HFFc6 (cell line): Measurements from ENCODE around the gene CDK15. TPM values are rescaled to one million over a fixed set of nuclear protein-coding genes. Genes with fewer than 3 reads are reported as not detected.
A peak's percentile ranks its signal among the peaks of the same experiment; 100 is the strongest.
"Not testable (repeated sequence)": the region's sequence is repeated elsewhere in the genome, so short reads cannot be mapped to it uniquely, and the experiment has no call there.

ENCODE experiments used
- DNase-seq: peaks from one replicate; pipeline ENCODE4 v3.0.0-alpha.2; 2018
- H3K27ac Mint-ChIP-seq: 2 replicates; pipeline ENCODE4 v1.8.0; 2020; ENCODE audit warnings: mild to moderate bottlenecking, mixed read lengths
- H3K27me3 Mint-ChIP-seq: 2 replicates; pipeline ENCODE4 v1.8.0; 2021; ENCODE audit warnings: mild to moderate bottlenecking, moderate library complexity, mixed read lengths; ENCODE audit not compliant: insufficient read depth
- H3K36me3 Mint-ChIP-seq: 2 replicates; pipeline ENCODE4 v1.8.0; 2021; ENCODE audit warnings: low read depth, mixed read lengths
- H3K4me1 Mint-ChIP-seq: 2 replicates; pipeline ENCODE4 v1.8.0; 2020; ENCODE audit warnings: low read depth, mixed read lengths
- H3K4me3 Mint-ChIP-seq: 2 replicates; pipeline ENCODE4 v1.8.0; 2020; ENCODE audit warnings: mild to moderate bottlenecking, moderate library complexity, mixed read lengths
- H3K9me3 Mint-ChIP-seq: 2 replicates; pipeline ENCODE4 v1.8.0; 2020; ENCODE audit warnings: mild to moderate bottlenecking, mixed read lengths
- total RNA-seq, 6 experiments: library from RNA; stranded (reverse); fragmentation: NEBNext Ultra II Directional; extraction: Animal tissue kit (Norgen Biotek cat#: 25700); gene quantifications; 2 replicates in 1 of 6; 3 replicates in 5 of 6; pipeline ENCODE4 v1.2.3, GENCODE V29; 2021
- TF ChIP-seq, protein P1 (sequence below): fragments of 200-600 bp; sonication (generic); IDR thresholded peaks from 2 replicates; pipeline ENCODE4 v1.5.0; 2021; ENCODE audit warnings: antibody characterized with exemption, mild to moderate bottlenecking

Gene CDK15
- total RNA-seq, 6 experiments from 2014 or later = 21.7 to 59.8 (median 49.4) TPM

GRCh38 chr2:201807452-201807999 lies 1.2 kb downstream of the CDK15 start:
- TF ChIP-seq, protein P1, sequence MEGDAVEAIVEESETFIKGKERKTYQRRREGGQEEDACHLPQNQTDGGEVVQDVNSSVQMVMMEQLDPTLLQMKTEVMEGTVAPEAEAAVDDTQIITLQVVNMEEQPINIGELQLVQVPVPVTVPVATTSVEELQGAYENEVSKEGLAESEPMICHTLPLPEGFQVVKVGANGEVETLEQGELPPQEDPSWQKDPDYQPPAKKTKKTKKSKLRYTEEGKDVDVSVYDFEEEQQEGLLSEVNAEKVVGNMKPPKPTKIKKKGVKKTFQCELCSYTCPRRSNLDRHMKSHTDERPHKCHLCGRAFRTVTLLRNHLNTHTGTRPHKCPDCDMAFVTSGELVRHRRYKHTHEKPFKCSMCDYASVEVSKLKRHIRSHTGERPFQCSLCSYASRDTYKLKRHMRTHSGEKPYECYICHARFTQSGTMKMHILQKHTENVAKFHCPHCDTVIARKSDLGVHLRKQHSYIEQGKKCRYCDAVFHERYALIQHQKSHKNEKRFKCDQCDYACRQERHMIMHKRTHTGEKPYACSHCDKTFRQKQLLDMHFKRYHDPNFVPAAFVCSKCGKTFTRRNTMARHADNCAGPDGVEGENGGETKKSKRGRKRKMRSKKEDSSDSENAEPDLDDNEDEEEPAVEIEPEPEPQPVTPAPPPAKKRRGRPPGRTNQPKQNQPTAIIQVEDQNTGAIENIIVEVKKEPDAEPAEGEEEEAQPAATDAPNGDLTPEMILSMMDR = no peak
- Mint-ChIP-seq H3K9me3 (no peaks in the 10 kb centered on the region), H3K27me3 (no peaks in the 10 kb centered on the region), H3K27ac (peak overlapping the region; percentile 89), H3K4me3 (peak overlapping the region; percentile 92), H3K4me1 (peaks cover 69% of the 10 kb centered on the region), H3K36me3 (peaks cover 26% of the 10 kb centered on the region)
- peak; percentile 43 for DNase-seq

- TF ChIP-seq, protein P1 = no peak
- DNase-seq = no peak
- H3K27ac Mint-ChIP-seq = peak overlapping the region; percentile 89
- peaks cover 28% of the 10 kb centered on the region for H3K36me3 Mint-ChIP-seq
- peaks cover 67% of the 10 kb centered on the region for H3K4me1 Mint-ChIP-seq
- H3K9me3 Mint-ChIP-seq = no peaks in the 10 kb centered on the region
- peak overlapping the region; percentile 92 for H3K4me3 Mint-ChIP-seq
- no peaks in the 10 kb centered on the region for H3K27me3 Mint-ChIP-seq
Observed at GRCh38 chr2:201808027-201808426, 1.7 kb downstream of the CDK15 start.

GRCh38 chr2:201809633-201810032 lies 3.3 kb downstream of the CDK15 start:
- TF ChIP-seq, protein P1 = no peak
- no peaks in the 10 kb centered on the region for H3K9me3 Mint-ChIP-seq
- H3K4me1 Mint-ChIP-seq = peaks cover 71% of the 10 kb centered on the region
- no peaks in the 10 kb centered on the region for H3K27me3 Mint-ChIP-seq
- peaks cover 37% of the 10 kb centered on the region for H3K36me3 Mint-ChIP-seq
- peak overlapping the region; percentile 92 for H3K4me3 Mint-ChIP-seq
- H3K27ac Mint-ChIP-seq = peak overlapping the region; percentile 28; the same call in 1 of the 2 replicates
- DNase-seq = no peak

DNA sequence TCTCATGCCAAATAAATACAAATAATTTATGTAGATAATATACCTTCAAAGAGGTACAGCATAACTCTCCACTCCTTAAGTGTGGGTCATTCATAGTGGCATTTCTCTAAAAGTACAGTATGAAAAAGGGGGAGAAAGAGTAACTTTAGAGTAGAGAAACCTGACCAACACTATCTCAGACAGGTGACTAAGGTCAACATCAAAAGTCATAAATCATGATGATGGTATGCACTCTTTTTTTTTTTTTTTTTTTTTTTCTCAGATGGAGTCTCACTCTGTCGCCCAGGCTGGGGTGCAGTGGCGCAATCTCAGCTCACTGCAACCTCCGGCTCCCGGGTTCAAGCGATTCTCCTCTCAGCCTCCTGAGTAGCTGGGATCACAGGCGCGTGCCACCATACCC lies 4.3 kb downstream of the CDK15 start:
- H3K36me3 Mint-ChIP-seq = peaks cover 37% of the 10 kb centered on the region
- peaks cover 77% of the 10 kb centered on the region for H3K4me1 Mint-ChIP-seq
- not testable (repeated sequence) for DNase-seq, H3K27ac Mint-ChIP-seq, H3K4me3 Mint-ChIP-seq, H3K27me3 Mint-ChIP-seq, H3K9me3 Mint-ChIP-seq

- peaks cover 55% of the 10 kb centered on the region for H3K36me3 Mint-ChIP-seq
- H3K4me1 Mint-ChIP-seq = peaks cover 61% of the 10 kb centered on the region
- H3K27me3 Mint-ChIP-seq = no peaks in the 10 kb centered on the region; the same call in 1 of the 2 replicates
- H3K4me3 Mint-ChIP-seq = no peak overlapping the region
- peak overlapping the region; percentile 32; the same call in 1 of the 2 replicates for H3K27ac Mint-ChIP-seq
- TF ChIP-seq, protein P1 = no peak
- H3K9me3 Mint-ChIP-seq = no peaks in the 10 kb centered on the region
- no peak for DNase-seq
Observed at GRCh38 chr2:201813996-201814760, 7.8 kb downstream of the CDK15 start.
